GM18498 (cell line): ENCODE results near the gene RNF32.
"Not testable (repeated sequence)": the region's sequence is repeated elsewhere in the genome, so short reads cannot be mapped to it uniquely, and the experiment has no call there.

Source experiments
- ATAC-seq: cut with Tn5 transposase; IDR thresholded peaks from one replicate; pipeline ENCODE4 v1.9.1; 2021; ENCODE audit warnings: mild to moderate bottlenecking, moderate library complexity; ENCODE audit not compliant: unreplicated experiment

Gene RNF32

DNA sequence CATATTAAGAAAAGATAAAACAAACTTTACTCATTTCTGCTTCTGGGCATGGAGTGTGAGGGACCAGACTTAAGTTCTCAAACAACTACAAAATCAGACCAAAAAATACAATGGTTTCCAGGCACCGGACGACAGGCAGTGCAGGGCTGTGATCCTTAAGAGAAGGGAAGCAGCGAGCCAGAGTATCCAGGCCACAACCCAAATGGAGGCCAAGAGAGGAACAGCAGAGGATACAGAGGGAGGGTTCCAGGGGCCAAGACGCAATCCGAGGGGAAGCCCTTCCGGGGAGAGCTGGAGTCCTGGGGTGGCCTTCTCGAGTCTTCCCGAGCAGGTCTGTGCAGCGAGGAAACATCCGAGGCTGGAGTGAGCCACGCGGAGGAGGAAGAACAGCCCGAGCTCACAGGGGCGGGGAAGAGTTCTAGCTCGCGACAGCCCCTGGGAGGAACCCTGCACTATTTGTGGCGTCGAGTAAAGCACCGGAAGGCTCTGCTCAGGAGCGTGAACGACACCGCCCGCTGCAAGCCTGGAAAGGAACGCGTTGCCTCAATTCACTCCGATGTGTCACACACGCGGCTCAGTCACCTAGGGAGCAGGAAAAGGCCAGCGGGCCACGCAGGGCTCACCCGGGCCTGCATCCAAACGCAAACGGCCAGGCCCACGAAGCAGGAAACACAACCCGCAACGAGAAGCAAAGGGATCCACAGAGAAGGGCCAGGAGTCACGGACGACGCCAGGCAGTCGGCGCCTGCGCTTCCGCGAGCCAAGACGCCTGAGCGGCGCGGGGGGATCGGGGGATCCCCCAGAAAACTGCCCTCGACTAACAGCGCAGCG, 933 bp upstream of the RNF32 start:
- ATAC-seq: no peak

GRCh38 chr7:156640949-156641485, 443 bp downstream of the RNF32 start:
- peak; percentile 62 for ATAC-seq

DNA sequence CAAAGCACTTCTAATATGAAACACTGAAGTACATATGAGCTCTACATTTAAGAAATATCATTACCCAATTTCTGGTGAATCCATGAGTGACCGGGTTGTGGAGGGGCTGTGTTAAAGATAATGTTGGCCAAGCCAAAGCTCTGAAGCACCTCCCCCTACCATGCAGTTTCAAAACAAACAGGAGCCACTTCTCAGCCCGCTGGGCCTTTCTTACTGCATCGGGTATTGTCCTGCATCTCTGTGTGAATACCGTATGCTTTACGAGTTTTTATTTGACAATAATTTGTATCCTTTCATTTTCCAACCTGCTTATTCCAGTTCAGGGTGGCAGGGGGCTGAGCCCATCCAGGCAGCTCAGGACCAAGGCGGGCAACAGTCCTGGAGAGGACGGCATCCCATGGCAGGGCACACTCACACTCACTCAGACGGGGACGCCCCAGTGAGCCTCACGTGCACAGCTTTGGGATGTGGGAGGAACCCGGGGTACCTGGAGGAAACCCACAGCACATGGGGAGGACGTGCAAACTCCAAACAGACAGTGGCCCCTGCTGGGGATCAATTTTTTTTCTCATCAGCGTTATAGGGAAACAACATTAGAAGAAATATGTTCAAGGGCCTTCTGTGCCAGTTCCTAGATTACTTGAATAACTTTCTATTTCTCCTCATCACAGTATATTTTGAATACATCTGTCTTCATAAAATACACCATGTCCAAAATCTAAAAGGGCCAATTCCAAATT, 1.9 kb downstream of the RNF32 start:
- ATAC-seq: no peak

DNA sequence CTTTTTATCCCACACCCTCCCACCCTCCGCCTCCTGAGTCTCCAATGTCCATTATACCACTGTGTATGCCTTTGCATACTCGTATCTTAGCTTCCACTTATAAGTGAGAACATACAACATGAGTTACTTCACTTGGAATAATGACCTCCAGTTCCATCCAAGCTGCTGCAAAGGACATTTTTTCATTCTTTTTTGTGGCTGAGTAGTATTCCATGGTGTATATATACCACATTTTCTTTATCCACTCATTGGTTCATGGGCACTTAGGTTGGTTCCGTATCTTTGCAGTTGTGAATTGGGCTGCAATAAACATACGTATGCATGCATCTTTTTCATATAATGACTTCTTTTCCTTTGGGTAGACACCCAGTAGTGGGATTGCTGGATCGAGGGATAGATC, 6.8 kb downstream of the RNF32 start:
- not testable (repeated sequence) for ATAC-seq

GRCh38 chr7:156650042-156650441, 9.5 kb downstream of the RNF32 start:
- peak; percentile 66 for ATAC-seq

GRCh38 chr7:156651474-156651873, 10.9 kb downstream of the RNF32 start:
- no peak for ATAC-seq

DNA sequence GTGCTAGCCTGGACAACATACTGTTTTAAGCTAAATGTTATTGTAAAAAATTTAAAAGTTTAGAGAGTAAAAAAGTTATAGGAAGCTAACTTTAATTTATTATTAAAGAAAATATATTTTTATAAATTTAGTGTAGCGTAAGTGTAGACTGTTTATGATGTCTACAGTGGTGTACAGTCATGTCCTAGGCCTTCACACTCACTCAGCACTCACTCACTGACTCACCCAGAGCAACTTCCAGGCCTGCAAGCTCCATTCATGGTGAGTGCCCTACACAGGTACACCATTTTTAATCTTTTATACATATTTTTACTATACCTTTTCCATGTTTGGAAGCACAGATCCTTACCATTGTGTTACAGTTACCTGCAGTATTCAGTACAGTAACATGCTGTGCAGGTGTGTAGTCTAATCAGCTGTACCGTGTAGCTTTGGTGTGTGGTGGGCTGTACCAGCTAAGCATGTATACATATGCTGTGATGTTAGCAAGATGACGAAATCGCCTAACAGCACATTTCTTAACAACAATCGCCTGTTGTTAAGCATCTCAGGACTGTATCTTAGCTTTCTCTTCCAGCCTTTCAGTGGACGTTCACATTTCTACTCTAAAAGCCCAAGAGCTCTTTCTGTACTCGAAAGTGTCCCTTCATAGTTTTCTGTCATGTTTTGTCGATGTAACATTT, 12.5 kb downstream of the RNF32 start:
- no peak for ATAC-seq

- no peak for ATAC-seq
These were observed 14.1 kb downstream of the RNF32 start for GRCh38 chr7:156654511-156655234.

GRCh38 chr7:156655251-156655650, 14.7 kb downstream of the RNF32 start:
- ATAC-seq: no peak

- no peak for ATAC-seq
These were observed 15.4 kb downstream of the RNF32 start for GRCh38 chr7:156655983-156656382.

DNA sequence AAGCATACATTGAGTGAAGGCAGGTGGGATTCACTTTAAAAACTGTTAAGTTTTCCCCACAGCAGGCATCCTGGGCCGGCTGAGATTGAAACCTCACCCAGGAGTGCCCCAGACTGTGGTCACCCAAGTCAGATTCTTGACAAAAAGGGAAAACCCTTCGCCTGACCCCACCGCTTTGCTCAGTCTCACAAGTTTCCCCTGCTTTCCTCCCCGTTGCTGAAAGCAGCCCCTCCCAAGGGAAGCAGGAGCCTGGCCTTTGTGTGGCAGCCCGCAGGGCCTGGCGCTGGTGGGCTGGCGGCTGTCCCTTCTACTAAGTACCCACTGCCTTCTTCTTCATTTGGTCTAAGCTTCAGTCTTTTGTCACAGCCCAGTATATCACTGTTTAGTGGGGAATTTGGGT, 16.0 kb downstream of the RNF32 start:
- peak; percentile 66 for ATAC-seq

- no peak for ATAC-seq
These were observed 17.1 kb downstream of the RNF32 start for GRCh38 chr7:156657681-156658080.

DNA sequence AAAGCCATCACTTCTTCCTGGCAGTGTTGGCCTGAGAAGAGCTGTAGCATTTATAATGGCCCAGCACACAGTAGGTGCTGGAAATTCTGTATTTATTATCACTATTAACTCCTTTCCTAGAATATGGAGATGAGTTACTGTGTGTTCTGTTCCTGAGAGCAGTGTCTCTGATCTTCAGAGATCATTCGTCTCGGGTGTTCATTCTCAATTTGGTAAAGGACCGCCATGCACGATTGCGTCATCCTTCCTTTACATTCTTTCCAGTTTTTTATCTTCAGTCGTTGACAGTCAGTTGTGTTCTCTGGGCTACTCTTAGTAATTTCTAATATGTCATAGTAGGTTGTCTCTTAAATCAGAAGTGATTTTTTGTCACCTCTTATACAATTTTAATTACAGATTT, 18.6 kb downstream of the RNF32 start:
- ATAC-seq: no peak

DNA sequence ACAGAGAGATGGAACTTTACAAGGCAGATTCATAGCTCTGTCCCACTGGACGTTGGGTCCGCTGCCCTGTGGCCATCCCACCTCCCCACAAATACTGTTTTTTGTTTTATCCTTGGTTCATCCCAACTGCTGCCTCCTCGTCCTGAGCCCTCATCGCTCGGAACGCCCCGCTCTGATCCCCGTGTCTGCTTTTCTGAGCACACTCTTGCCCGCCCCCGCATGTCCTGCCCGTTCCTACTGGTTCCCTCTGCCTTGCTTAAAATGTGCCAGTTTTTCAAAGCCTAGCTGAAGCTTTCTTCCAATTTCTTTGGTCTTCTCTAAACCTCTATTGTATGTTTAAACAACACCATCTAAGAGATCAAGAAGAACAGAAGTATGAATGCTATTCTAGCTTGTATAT, 19.4 kb downstream of the RNF32 start:
- ATAC-seq: no peak

DNA sequence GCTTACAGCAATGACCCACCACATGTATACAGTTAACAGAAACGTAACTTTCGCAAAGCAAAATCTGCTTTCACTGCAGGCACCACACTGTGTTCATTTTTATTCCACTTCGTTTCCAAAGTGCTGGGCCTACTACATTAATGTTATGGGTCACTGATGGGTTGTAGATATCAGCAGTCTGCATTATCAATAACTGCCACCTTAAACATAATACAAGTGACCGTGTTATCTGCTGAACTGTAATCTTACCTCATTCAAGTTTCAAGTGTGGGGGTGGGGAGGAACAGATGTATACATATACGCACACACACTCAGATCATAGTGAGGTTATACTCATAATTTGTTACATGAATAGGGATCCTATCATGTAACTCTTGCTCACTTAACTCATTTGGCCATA, 21.1 kb downstream of the RNF32 start:
- ATAC-seq: no peak

GRCh38 chr7:156662277-156662676, 21.7 kb downstream of the RNF32 start:
- ATAC-seq: no peak

DNA sequence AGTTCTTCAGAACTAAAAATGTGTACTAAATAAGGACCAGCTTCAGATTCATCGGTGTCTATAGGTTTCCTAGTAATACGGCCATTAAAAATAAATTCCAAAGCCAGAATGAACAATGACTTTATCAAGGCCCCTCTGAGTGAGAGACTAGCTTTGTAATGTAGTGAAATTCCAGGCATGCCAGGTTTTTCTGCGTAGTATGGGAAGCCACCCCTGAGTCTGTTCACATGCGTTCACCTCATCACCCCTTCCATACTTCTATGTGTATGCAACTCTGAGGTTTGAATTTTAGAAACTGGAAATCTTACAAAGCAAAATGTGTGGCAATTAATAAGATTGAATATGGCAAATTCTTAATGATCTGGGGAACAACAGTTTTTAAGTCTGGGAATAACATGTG, 24.5 kb downstream of the RNF32 start:
- ATAC-seq: no peak

GRCh38 chr7:156666368-156667109, 26.0 kb downstream of the RNF32 start:
- no peak for ATAC-seq

DNA sequence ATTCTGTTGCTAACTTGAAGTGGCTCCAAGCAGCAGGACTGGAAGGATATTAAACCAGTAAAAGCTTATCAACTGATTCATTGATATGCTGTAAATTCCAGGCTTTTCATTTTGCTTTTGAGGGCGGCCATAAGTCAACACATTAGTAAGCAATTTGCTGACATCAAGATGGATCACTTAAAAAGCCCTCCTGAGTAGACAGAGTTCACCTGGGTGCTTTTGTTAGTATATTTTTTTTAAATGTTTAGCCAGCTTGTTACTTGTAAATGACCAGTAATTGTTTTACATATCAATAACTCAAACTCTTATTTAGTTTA, 26.5 kb downstream of the RNF32 start:
- ATAC-seq: no peak

DNA sequence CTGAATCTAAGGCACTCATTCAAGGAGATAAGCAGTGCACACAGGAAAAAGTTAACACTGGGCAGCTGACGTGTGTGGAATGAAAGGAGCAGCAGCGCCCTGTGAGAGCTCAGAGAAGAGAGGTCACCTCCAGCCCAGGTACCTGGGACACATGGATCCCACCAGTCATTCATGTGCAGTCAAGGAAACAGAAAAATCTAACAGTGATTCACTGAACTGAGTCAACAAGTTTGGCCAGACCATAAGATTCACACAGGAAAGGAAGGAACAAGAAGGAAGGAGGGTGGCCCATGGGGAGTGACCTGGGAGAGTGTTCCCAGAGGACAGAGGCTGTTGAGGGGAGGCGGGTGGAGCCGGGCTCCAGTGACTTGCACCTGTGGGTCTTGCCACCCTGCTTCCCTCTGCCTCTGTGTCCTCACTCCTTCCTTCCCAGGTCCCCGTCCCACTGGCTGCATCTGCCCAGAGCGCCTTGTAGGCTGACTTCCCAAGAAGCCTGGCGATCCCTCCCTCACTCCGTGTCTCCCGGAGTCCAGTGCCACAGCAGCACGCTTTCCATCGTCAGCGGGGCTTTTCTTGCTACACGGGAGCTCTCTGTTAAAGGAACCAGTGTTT, 27.7 kb downstream of the RNF32 start:
- no peak for ATAC-seq
